Neural cell (in vitro differentiated cells): ENCODE data around the gene S100P.

ENCODE experiments used
- EP300 ChIP-seq: fragments of 450-650 bp; conservative IDR thresholded peaks from 2 replicates; pipeline ENCODE4 v1.6.1; 2014; ENCODE audit warnings: antibody characterized with exemption, mild to moderate bottlenecking, moderate library complexity; ENCODE audit not compliant: poor library complexity, severe bottlenecking
- POLR2AphosphoS5 ChIP-seq: IDR thresholded peaks from 2 replicates; pipeline ENCODE4 v1.6.1; 2012
- RAD21 ChIP-seq: fragments of 450-650 bp; conservative IDR thresholded peaks from 2 replicates; pipeline ENCODE4 v1.6.1; 2014; ENCODE audit warnings: antibody characterized with exemption, mild to moderate bottlenecking, moderate library complexity
- TAF1 ChIP-seq: IDR thresholded peaks from 2 replicates; pipeline ENCODE4 v1.6.1; 2012; ENCODE audit warnings: low read depth
- TF ChIP-seq, protein P1 (sequence below): fragments of 450-650 bp; IDR thresholded peaks from 2 replicates; pipeline ENCODE4 v1.5.1; 2014; ENCODE audit warnings: antibody characterized with exemption, mild to moderate bottlenecking, moderate library complexity; ENCODE audit not compliant: poor library complexity, severe bottlenecking

- TF ChIP-seq, protein P1, sequence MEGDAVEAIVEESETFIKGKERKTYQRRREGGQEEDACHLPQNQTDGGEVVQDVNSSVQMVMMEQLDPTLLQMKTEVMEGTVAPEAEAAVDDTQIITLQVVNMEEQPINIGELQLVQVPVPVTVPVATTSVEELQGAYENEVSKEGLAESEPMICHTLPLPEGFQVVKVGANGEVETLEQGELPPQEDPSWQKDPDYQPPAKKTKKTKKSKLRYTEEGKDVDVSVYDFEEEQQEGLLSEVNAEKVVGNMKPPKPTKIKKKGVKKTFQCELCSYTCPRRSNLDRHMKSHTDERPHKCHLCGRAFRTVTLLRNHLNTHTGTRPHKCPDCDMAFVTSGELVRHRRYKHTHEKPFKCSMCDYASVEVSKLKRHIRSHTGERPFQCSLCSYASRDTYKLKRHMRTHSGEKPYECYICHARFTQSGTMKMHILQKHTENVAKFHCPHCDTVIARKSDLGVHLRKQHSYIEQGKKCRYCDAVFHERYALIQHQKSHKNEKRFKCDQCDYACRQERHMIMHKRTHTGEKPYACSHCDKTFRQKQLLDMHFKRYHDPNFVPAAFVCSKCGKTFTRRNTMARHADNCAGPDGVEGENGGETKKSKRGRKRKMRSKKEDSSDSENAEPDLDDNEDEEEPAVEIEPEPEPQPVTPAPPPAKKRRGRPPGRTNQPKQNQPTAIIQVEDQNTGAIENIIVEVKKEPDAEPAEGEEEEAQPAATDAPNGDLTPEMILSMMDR = no peak
- TF ChIP-seq RAD21 (no peak), TAF1 (no peak), EP300 (no peak), POLR2AphosphoS5 (no peak)
Observed at GRCh38 chr4:6718932-6719610, 25.4 kb downstream of the S100P start.
